Transverse colon (tissue), 4 donors: ENCODE results near the gene INTS14. TPM values are rescaled to one million over a fixed set of nuclear protein-coding genes. Genes with fewer than 3 reads are reported as not detected.

Experiments
- DNase-seq: peaks from one replicate; pipeline ENCODE4 v3.0.0-alpha.2; 2019
- H3K27ac ChIP-seq, 4 donors: fragments of 200-600 bp; sonication (generic); 2 replicates each; pipeline ENCODE4 v1.5.1; 2016 to 2018; ENCODE audit warnings: inconsistent platforms in 4 of 4
- H3K27me3 ChIP-seq: fragments of 200-600 bp; sonication (generic); 2 replicates; pipeline ENCODE4 v1.5.1; 2017; ENCODE audit warnings: inconsistent platforms
- H3K36me3 ChIP-seq, 4 donors: fragments of 200-600 bp; sonication (generic); 2 replicates each; pipeline ENCODE4 v1.5.1; 2017 to 2019; ENCODE audit warnings: inconsistent platforms in 4 of 4
- H3K4me1 ChIP-seq, 4 donors: fragments of 200-600 bp; sonication (generic); 2 replicates each; pipeline ENCODE4 v1.5.1; 2017 to 2020; ENCODE audit warnings: inconsistent platforms in 4 of 4
- H3K4me3 ChIP-seq, 4 donors: fragments of 200-600 bp; sonication (generic); 1 replicate in 1 of 4; 2 replicates in 3 of 4; pipeline versions ENCODE4 v1.5.1 to v1.6.1; 2017 to 2019; ENCODE audit warnings: inconsistent platforms in 4 of 4
- H3K9me3 ChIP-seq, 2 donors: fragments of 200-600 bp; sonication (generic); 2 replicates each; pipeline ENCODE4 v1.5.1; 2017 to 2019; ENCODE audit warnings: inconsistent platforms in 2 of 2
- CTCF ChIP-seq, 5 experiments: fragments of 200-600 bp in 3 of 5; fragments of 450-650 bp in 2 of 5; sonication (generic) in 3 of 5; IDR thresholded peaks; 1 replicate in 2 of 5; 2 replicates in 3 of 5; pipeline ENCODE4 v1.5.1; 2016 to 2017; ENCODE audit warnings: antibody characterized with exemption in 5 of 5, inconsistent platforms in 3 of 5, mild to moderate bottlenecking in 2 of 5, moderate library complexity in 1 of 5
- EP300 ChIP-seq: sonication (generic); formaldehyde crosslinking; IDR thresholded peaks from one replicate; pipeline ENCODE4 v1.6.1; 2017; ENCODE audit warnings: antibody characterized with exemption, low read depth
- POLR2A ChIP-seq: fragments of 450-650 bp; IDR thresholded peaks from one replicate; pipeline ENCODE4 v1.6.1; 2016; ENCODE audit warnings: antibody characterized with exemption, mild to moderate bottlenecking, moderate library complexity
- POLR2AphosphoS5 ChIP-seq, 3 donors: sonication (generic); formaldehyde crosslinking; IDR thresholded peaks; one replicate each; pipeline ENCODE4 v1.6.1; 2016; ENCODE audit warnings: antibody characterized with exemption in 3 of 3
- WGBS, 2 donors: methylation state at CpG; one replicate each; pipeline ENCODE4 v1.1.5; 2018; ENCODE audit warnings: low coverage in 1 of 2; 5-methylcytosine and 5-hydroxymethylcytosine counted together
- in situ Hi-C, 4 donors: fragments of 200-750 bp; cut with MboI; loops; one replicate each; pipeline versions ENCODE4 v1.15.0 to v1.15.1; 2017; ENCODE audit warnings: low sequenced_read_pairs in 3 of 4, low pct_ligation_motif_present in 1 of 4, low pct_unique_long_range_greater_than_20kb in 1 of 4
- intact Hi-C: fragments of 100-400 bp; cut with DNase I; formaldehyde crosslinking; loops from one replicate; pipeline ENCODE4 v1.15.1; 2023; ENCODE audit warnings: low total_unique reads
- small RNA-seq, 4 donors: library from RNA; depleted of rRNA; stranded (forward); fragments of <200 nt; gene quantifications; one replicate each; pipeline ENCODE3, GENCODE V24; 2016
- total RNA-seq, 4 donors: library from RNA; depleted of rRNA; stranded (reverse); fragments of >200 nt; gene quantifications; one replicate each; pipeline ENCODE4 v1.1.0, GENCODE V29; 2016

INTS14 gene
- total RNA-seq, 4 donors from 2014 or later, result 12.3 to 272 (median 37.2) TPM

GRCh38 chr15:65529762-65530317, 81.1 kb downstream of the INTS14 start:
- 44 to 62% methylated on average over 9 to 13 of the region's 13 CpGs for WGBS, 2 donors
- peak overlapping the region; percentile 78 to 86 (median 82) for H3K27ac ChIP-seq
- no peaks in the 10 kb centered on the region for H3K27me3 ChIP-seq
- intact Hi-C loops, result no loop called here
- H3K36me3 ChIP-seq, result no peaks in the 10 kb centered on the region
- no peaks in the 10 kb centered on the region for H3K9me3 ChIP-seq
- H3K4me3 ChIP-seq, result peak overlapping the region; percentile 14 to 81 (median 60)
- in situ Hi-C loops, result no loop called here
- TF ChIP-seq POLR2A (no peak), CTCF (IDR thresholded peaks at IDR 0.05) (no peak), EP300 (no peak), POLR2AphosphoS5 (IDR thresholded peaks at IDR 0.05) (no peak)
- peaks cover 16 to 39% (median 32%) of the 10 kb centered on the region in 4 donors for H3K4me1 ChIP-seq
- DNase-seq, result no peak

Small RNA genes lying within 50 kb of the gene (small RNA-seq; reads per million reads assigned to genes)
- gene RNU6-19P, result 0 reads per million in 4 donors

Other genes starting within 250 kb of the INTS14 start
- gene IGDCC3, start 233.1 kb downstream of the INTS14 start, total RNA-seq, result not detected
- gene IGDCC4, start 188.2 kb downstream of the INTS14 start, total RNA-seq, result under 1 TPM in 3 of 4 donors, not detected in 1; 0.16 to 0.80 (median 0.55) TPM
- gene DPP8, start 93.4 kb downstream of the INTS14 start, total RNA-seq, result 10 to 100 TPM; 20.2 to 66.5 (median 35.7) TPM
- gene HACD3, start 80.7 kb downstream of the INTS14 start, total RNA-seq, result 10 to 100 TPM in 3 of 4 donors, 1 to 10 TPM in 1; 2.6 to 48.0 (median 27.1) TPM
- gene SLC24A1, start 10.8 kb upstream of the INTS14 start, total RNA-seq, result 1 to 10 TPM; 5.8 to 9.7 (median 5.9) TPM
- 10 to 100 TPM; 16.5 to 40.4 (median 24.5) TPM for gene DENND4A, start 181.2 kb upstream of the INTS14 start, total RNA-seq